Spleen (tissue), 11 donors: Measurements from ENCODE around the gene CNNM3. TPM values are rescaled to one million over a fixed set of nuclear protein-coding genes. Genes with fewer than 3 reads are reported as not detected.

Source experiments
- DNase-seq: peaks from one replicate; pipeline ENCODE4 v3.0.0-alpha.2; 2020
- H3K27ac ChIP-seq, 8 donors: fragments of 200-600 bp; sonication (generic) in 7 of 8; 1 replicate in 4 of 8; 2 replicates in 4 of 8; pipeline versions ENCODE4 v1.5.0 to v1.8.0; 2016 to 2021; ENCODE audit warnings: inconsistent platforms in 4 of 8, mild to moderate bottlenecking in 4 of 8, moderate library complexity in 1 of 8
- H3K27me3 ChIP-seq, 7 donors: fragments of 200-600 bp; sonication (generic) in 6 of 7; replicated peaks in 1 of 7; 1 replicate in 4 of 7; 2 replicates in 3 of 7; pipeline versions ENCODE4 v1.5.0 to v1.8.0; 2016 to 2021; ENCODE audit warnings: inconsistent platforms in 3 of 7, mild to moderate bottlenecking in 1 of 7
- H3K36me3 ChIP-seq, 6 donors: fragments of 200-600 bp; sonication (generic) in 5 of 6; 1 replicate in 4 of 6; 2 replicates in 2 of 6; pipeline versions ENCODE4 v1.5.0 to v1.8.0; 2016 to 2021; ENCODE audit warnings: inconsistent platforms in 2 of 6
- H3K4me1 ChIP-seq, 6 donors: fragments of 200-600 bp; sonication (generic) in 5 of 6; 1 replicate in 3 of 6; 2 replicates in 3 of 6; pipeline versions ENCODE4 v1.5.0 to v1.8.0; 2016 to 2021; ENCODE audit warnings: inconsistent platforms in 3 of 6
- H3K4me3 ChIP-seq, 8 donors: fragments of 200-600 bp; sonication (generic) in 7 of 8; 1 replicate in 4 of 8; 2 replicates in 4 of 8; pipeline versions ENCODE4 v1.5.0 to v1.8.0; 2016 to 2021; ENCODE audit warnings: inconsistent platforms in 4 of 8, mild to moderate bottlenecking in 4 of 8, moderate library complexity in 2 of 8
- H3K9me3 ChIP-seq, 8 donors: fragments of 200-600 bp; sonication (generic) in 7 of 8; 1 replicate in 4 of 8; 2 replicates in 4 of 8; pipeline versions ENCODE4 v1.5.0 to v1.8.0; 2016 to 2021; ENCODE audit warnings: inconsistent platforms in 4 of 8
- POLR2A ChIP-seq, 3 donors: fragments of 450-650 bp; IDR thresholded peaks; one replicate each; pipeline ENCODE4 v1.5.1; 2017; ENCODE audit warnings: antibody characterized with exemption in 3 of 3, mild to moderate bottlenecking in 1 of 3
- POLR2AphosphoS5 ChIP-seq, 3 donors: sonication (generic); formaldehyde crosslinking; IDR thresholded peaks; one replicate each; pipeline ENCODE4 v1.5.1; 2017; ENCODE audit warnings: antibody characterized with exemption in 3 of 3
- WGBS, 5 donors: extraction: QIAGEN DNeasy Blood & Tissue Kit in 3 of 5; methylation state at CpG; one replicate each; pipeline versions ENCODE4 v1.1.5 to v1.1.7; 2013 to 2018; 5-methylcytosine and 5-hydroxymethylcytosine counted together
- intact Hi-C: fragments of 100-400 bp; cut with DNase I; formaldehyde crosslinking; loops from one replicate; pipeline ENCODE4 v1.15.0; 2023; ENCODE audit warnings: low total_unique reads
- polyA plus RNA-seq, 3 donors: library from polyadenylated mRNA; stranded (reverse); fragments of 200-250 nt; gene quantifications; one replicate each; pipeline ENCODE4 v1.2.1, GENCODE V29; 2013
- total RNA-seq, 7 donors: library from RNA; depleted of rRNA in 3 of 7; stranded (reverse); fragments of >200 nt in 3 of 7; fragmentation: NEBNext Ultra II Directional in 4 of 7; extraction: Animal tissue kit (Norgen Biotek cat#: 25700) in 4 of 7; gene quantifications; one replicate each; pipeline versions ENCODE4 v1.1.0 to v1.2.1, GENCODE V29; 2016 to 2021
- TF ChIP-seq, protein P1 (sequence below), 11 experiments: fragments of 200-600 bp in 7 of 11; fragments of 450-650 bp in 4 of 11; sonication (generic) in 4 of 11; IDR thresholded peaks in 8 of 11; conservative IDR thresholded peaks in 3 of 11; 1 replicate in 7 of 11; 2 replicates in 4 of 11; pipeline versions ENCODE4 v1.4.0 to v1.8.0; 2016 to 2021; ENCODE audit warnings: antibody characterized with exemption in 11 of 11, inconsistent platforms in 4 of 11, mild to moderate bottlenecking in 1 of 11
- donor health status: healthy with polysubstance abuse.
- donor health status: DM: no; HTN: no; CAD: no; lungs with moderate emphysema.
- donor health status: DM: no; HTN: no; CAD: no.
- donor health status: Bipolar disorder and iron deficiency.
- donor health status: healthy.
- donor health status: DM: no; HTN: no; CAD: no.
- donor health status: DM: yes; HTN: yes; CAD: no.

The CNNM3 gene
- total and polyA plus RNA-seq, 10 donors, result 3.7 to 37.8 (median 23.2) TPM

DNA sequence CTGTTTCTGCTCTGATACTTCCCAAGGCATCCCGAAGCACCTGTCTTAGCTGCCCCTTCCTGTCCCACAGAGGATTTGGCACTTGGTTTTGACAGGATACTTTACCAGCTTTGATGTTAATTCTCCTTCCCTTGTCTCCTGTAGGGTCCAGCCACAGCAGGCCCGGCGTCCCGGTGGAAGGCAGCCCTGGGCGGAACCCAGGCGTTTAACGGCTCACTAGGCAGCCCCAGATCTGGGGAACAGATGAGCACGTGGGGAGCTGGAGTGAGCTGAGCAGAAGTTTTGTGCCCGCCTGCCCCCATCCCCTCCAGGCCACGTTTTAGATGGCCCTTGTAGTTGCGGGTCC lies 16.3 kb downstream of the CNNM3 start:
- H3K36me3 ChIP-seq, result peaks cover 0 to 90% (median 64%) of the 10 kb centered on the region in 6 donors
- peak overlapping the region; percentile 15 to 77 (median 60) for H3K27ac ChIP-seq
- no peaks in the 10 kb centered on the region for H3K27me3 ChIP-seq
- no peak overlapping the region for H3K4me3 ChIP-seq
- 85 to 89% (median 88%) methylated on average over 11 of the region's 11 CpGs for WGBS, 5 donors
- TF ChIP-seq POLR2A (IDR thresholded peaks at IDR 0.05) (no peak), POLR2AphosphoS5 (IDR thresholded peaks at IDR 0.05) (no peak)
- TF ChIP-seq, protein P1, sequence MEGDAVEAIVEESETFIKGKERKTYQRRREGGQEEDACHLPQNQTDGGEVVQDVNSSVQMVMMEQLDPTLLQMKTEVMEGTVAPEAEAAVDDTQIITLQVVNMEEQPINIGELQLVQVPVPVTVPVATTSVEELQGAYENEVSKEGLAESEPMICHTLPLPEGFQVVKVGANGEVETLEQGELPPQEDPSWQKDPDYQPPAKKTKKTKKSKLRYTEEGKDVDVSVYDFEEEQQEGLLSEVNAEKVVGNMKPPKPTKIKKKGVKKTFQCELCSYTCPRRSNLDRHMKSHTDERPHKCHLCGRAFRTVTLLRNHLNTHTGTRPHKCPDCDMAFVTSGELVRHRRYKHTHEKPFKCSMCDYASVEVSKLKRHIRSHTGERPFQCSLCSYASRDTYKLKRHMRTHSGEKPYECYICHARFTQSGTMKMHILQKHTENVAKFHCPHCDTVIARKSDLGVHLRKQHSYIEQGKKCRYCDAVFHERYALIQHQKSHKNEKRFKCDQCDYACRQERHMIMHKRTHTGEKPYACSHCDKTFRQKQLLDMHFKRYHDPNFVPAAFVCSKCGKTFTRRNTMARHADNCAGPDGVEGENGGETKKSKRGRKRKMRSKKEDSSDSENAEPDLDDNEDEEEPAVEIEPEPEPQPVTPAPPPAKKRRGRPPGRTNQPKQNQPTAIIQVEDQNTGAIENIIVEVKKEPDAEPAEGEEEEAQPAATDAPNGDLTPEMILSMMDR (IDR thresholded peaks at IDR 0.05 in 8 of 11, conservative IDR thresholded peaks at IDR 0.05 in 3 of 11), result no peak
- intact Hi-C loops, result no loop called here
- DNase-seq, result peak; percentile 60
- H3K9me3 ChIP-seq, result no peaks in the 10 kb centered on the region
- H3K4me1 ChIP-seq, result peaks cover 0 to 23% (median 13%) of the 10 kb centered on the region in 6 donors

DNA sequence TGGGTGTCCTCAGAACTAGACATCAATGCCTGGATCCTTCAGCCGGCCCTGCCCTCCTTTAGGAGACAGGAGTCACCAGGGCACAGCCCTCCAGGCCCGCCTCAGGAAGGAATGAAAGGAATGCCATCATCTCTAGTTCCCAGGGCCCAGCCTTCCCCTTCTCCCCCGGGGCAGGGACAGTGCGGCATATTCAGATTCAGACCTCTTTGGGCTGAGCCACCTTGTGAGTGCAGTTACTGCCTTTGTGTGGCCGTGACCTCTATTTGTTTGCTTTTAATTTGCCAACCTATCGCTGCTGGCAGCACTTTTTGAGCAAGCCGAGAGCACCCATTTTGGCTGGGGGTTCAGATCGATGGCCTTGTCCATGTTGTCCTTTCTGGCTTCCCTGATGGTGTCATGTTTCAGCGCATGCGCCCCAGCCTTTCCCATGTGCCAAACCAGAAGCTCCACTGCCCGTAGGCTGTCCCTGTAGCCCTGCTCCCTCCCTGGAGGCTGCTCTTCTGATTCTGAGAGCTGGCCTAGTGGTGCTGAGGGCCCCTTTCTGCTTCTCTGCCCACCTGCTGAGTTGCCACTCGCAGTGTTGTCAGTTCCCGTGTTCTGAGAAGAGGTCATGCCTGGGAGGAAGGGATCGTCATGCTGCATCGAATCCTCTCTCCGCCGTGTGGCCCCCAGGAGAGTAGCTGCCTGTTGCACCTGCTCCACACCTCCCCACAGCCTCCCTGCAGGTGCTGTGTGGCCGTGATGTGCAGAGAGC lies 16.9 kb downstream of the CNNM3 start:
- no peaks in the 10 kb centered on the region for H3K9me3 ChIP-seq
- peaks cover 0 to 23% (median 13%) of the 10 kb centered on the region in 6 donors for H3K4me1 ChIP-seq
- H3K27me3 ChIP-seq, result no peaks in the 10 kb centered on the region
- peak overlapping the region; percentile 15 to 77 (median 60) for H3K27ac ChIP-seq
- no peak overlapping the region for H3K4me3 ChIP-seq
- peak; percentile 85 for DNase-seq
- H3K36me3 ChIP-seq, result peaks cover 0 to 90% (median 60%) of the 10 kb centered on the region in 6 donors
- intact Hi-C loops, result no loop called here
- TF ChIP-seq POLR2A (IDR thresholded peaks at IDR 0.05) (no peak), POLR2AphosphoS5 (IDR thresholded peaks at IDR 0.05) (peak; percentile 58 to 74 (median 63))
- TF ChIP-seq, protein P1 (IDR thresholded peaks at IDR 0.05 in 8 of 11, conservative IDR thresholded peaks at IDR 0.05 in 3 of 11), result no peak
- WGBS, 5 donors, result 46 to 77% (median 65%) methylated on average over 18 of the region's 18 CpGs

DNA sequence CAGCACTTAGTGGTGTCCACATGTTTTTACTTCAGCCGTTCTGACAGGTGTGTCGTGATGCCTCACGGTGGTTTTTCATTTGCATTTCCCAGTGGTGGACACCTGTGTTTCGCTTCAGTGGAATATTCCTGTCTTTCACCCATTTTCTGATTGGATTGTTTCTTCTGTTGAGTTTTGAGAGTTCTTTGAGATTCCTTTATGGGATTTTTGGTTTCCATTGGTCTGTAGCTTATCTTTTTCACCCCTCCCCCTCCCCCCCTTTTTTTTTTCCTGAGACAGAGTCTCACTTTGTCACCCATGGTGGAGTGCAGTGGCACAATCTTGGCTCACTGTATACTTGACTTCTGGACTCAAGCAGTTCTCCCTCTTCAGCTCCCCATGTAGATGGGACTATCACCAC lies 19.8 kb downstream of the CNNM3 start:
- Histone ChIP-seq H3K27me3 (no peaks in the 10 kb centered on the region), H3K4me3 (no peak overlapping the region), H3K27ac (no peak overlapping the region), H3K4me1 (peaks cover 11 to 47% (median 32%) of the 10 kb centered on the region in 6 donors), H3K36me3 (peaks cover 0 to 82% (median 33%) of the 10 kb centered on the region in 6 donors), H3K9me3 (no peaks in the 10 kb centered on the region)
- intact Hi-C loops, result no loop called here
- TF ChIP-seq POLR2A (IDR thresholded peaks at IDR 0.05), result no peak
- no peak for TF ChIP-seq POLR2AphosphoS5 (IDR thresholded peaks at IDR 0.05)
- TF ChIP-seq, protein P1 (IDR thresholded peaks at IDR 0.05 in 8 of 11, conservative IDR thresholded peaks at IDR 0.05 in 3 of 11), result no peak
- 77 to 97% (median 84%) methylated on average over 4 of the region's 4 CpGs for WGBS, 5 donors
- no peak for DNase-seq

DNA sequence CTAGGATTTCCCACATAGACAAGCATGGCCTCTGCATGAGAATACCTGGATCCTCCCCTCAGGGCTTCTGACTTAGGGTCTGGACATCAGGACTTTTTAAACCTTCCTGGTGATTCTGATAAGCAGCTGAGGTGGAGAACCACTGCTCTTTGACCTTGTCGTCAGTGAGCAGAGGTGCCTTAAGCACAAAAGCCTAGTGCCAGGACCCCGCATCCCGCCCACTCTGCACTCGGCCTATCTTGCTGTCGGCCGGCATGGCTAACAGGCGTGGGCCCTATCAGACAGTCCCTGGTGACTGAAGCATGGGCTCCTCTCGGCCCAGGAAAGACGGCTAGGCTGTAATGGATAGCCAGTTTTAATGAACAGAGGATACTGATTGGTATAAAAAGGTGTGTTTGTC lies 21.5 kb downstream of the CNNM3 start:
- Histone ChIP-seq H3K27me3 (no peaks in the 10 kb centered on the region), H3K4me3 (no peak overlapping the region), H3K4me1 (peaks cover 11 to 39% (median 31%) of the 10 kb centered on the region in 6 donors), H3K36me3 (peaks cover 0 to 80% (median 18%) of the 10 kb centered on the region in 6 donors), H3K27ac (no peak overlapping the region), H3K9me3 (no peaks in the 10 kb centered on the region)
- intact Hi-C loops, result no loop called here
- TF ChIP-seq POLR2AphosphoS5 (IDR thresholded peaks at IDR 0.05) (no peak), POLR2A (IDR thresholded peaks at IDR 0.05) (no peak)
- TF ChIP-seq, protein P1 (IDR thresholded peaks at IDR 0.05 in 8 of 11, conservative IDR thresholded peaks at IDR 0.05 in 3 of 11), result no peak
- WGBS, 5 donors, result 89 to 98% (median 94%) methylated on average over 9 of the region's 9 CpGs
- DNase-seq, result no peak
